GM21529 (cell line): Measurements from ENCODE around the gene PCCA.

Experiments
- ATAC-seq: cut with Tn5 transposase; IDR thresholded peaks from one replicate; pipeline ENCODE4 v1.9.1; 2021; ENCODE audit not compliant: unreplicated experiment

Gene PCCA

GRCh38 chr13:100454876-100455275 is 366.0 kb downstream of the PCCA start:
- ATAC-seq: no peak

- ATAC-seq: no peak
These were observed 369.8 kb downstream of the PCCA start for GRCh38 chr13:100458673-100459072.

GRCh38 chr13:100459747-100460146 is 370.9 kb downstream of the PCCA start:
- ATAC-seq: no peak

- no peak for ATAC-seq
These were observed 371.4 kb downstream of the PCCA start for GRCh38 chr13:100460266-100460665.

GRCh38 chr13:100460791-100461190 is 371.9 kb downstream of the PCCA start:
- ATAC-seq: no peak

- no peak for ATAC-seq
These were observed 372.6 kb downstream of the PCCA start for GRCh38 chr13:100461309-100462030.

- no peak for ATAC-seq
These were observed 375.1 kb downstream of the PCCA start for GRCh38 chr13:100464006-100464405.

- ATAC-seq: no peak
These were observed 376.7 kb downstream of the PCCA start for GRCh38 chr13:100465558-100465957.

GRCh38 chr13:100470866-100471505 is 382.1 kb downstream of the PCCA start:
- no peak for ATAC-seq

- ATAC-seq: no peak
These were observed 384.2 kb downstream of the PCCA start for GRCh38 chr13:100473087-100473486.

GRCh38 chr13:100473501-100474044 is 384.7 kb downstream of the PCCA start:
- ATAC-seq: no peak

- no peak for ATAC-seq
These were observed 388.1 kb downstream of the PCCA start for GRCh38 chr13:100476963-100477362.

- no peak for ATAC-seq
These were observed 389.4 kb downstream of the PCCA start for GRCh38 chr13:100478107-100478809.

GRCh38 chr13:100480676-100481075 is 391.8 kb downstream of the PCCA start:
- no peak for ATAC-seq

- ATAC-seq: no peak
These were observed 394.2 kb downstream of the PCCA start for GRCh38 chr13:100483139-100483538.

GRCh38 chr13:100483841-100484381 is 395.0 kb downstream of the PCCA start:
- ATAC-seq: no peak

GRCh38 chr13:100484702-100485101 is 395.8 kb downstream of the PCCA start:
- no peak for ATAC-seq

- ATAC-seq: no peak
These were observed 396.4 kb downstream of the PCCA start for GRCh38 chr13:100485265-100485664.

GRCh38 chr13:100490692-100491091 is 401.8 kb downstream of the PCCA start:
- no peak for ATAC-seq

GRCh38 chr13:100491164-100491842 is 402.4 kb downstream of the PCCA start:
- ATAC-seq: no peak

GRCh38 chr13:100493418-100493817 is 404.5 kb downstream of the PCCA start:
- no peak for ATAC-seq
